LNCaP clone FGC (cell line): ENCODE data around the gene EPB41L2.

Source experiments
- DNase-seq: peaks from one replicate; pipeline ENCODE4 v3.0.0-alpha.2; 2011; ENCODE audit warnings: low read depth
- H3K4me3 ChIP-seq: 2 replicates; pipeline ENCODE4 v1.5.1; 2011; ENCODE audit warnings: mild to moderate bottlenecking, low read depth, low read length, control low read depth
- CTCF ChIP-seq: IDR thresholded peaks from 2 replicates; pipeline ENCODE4 v1.5.1; 2012; ENCODE audit warnings: mild to moderate bottlenecking; ENCODE audit not compliant: control insufficient read depth, insufficient read depth; ENCODE audit errors: extremely low read depth

EPB41L2 gene

GRCh38 chr6:130885392-130886192 is 177.5 kb downstream of the EPB41L2 start:
- no peak overlapping the region for H3K4me3 ChIP-seq
- DNase-seq, result peak; percentile 73
- TF ChIP-seq CTCF, result peak; percentile 90

GRCh38 chr6:130882370-130882769 is 180.7 kb downstream of the EPB41L2 start:
- H3K4me3 ChIP-seq, result no peak overlapping the region
- no peak for TF ChIP-seq CTCF
- DNase-seq, result no peak

- H3K4me3 ChIP-seq, result no peak overlapping the region
- no peak for TF ChIP-seq CTCF
- DNase-seq, result no peak
These were observed 183.2 kb downstream of the EPB41L2 start for GRCh38 chr6:130879826-130880225.

- DNase-seq, result no peak
- no peak overlapping the region for H3K4me3 ChIP-seq
- TF ChIP-seq CTCF, result no peak
These were observed 189.3 kb downstream of the EPB41L2 start for GRCh38 chr6:130873746-130874145.

GRCh38 chr6:130872250-130873095 is 190.6 kb downstream of the EPB41L2 start:
- DNase-seq, result peak; percentile 10
- H3K4me3 ChIP-seq, result no peak overlapping the region
- TF ChIP-seq CTCF, result peak; percentile 92

- TF ChIP-seq CTCF, result no peak
- H3K4me3 ChIP-seq, result no peak overlapping the region
- no peak for DNase-seq
These were observed 192.7 kb downstream of the EPB41L2 start for GRCh38 chr6:130870179-130870880.
